ENCODE results near the gene POLDIP2. TPM values are rescaled to one million over a fixed set of nuclear protein-coding genes. Genes with fewer than 3 reads are reported as not detected.

POLDIP2 gene
- polyA plus RNA-seq, 5 donors, result 56.2 to 68.3 (median 58.9) TPM

DNA sequence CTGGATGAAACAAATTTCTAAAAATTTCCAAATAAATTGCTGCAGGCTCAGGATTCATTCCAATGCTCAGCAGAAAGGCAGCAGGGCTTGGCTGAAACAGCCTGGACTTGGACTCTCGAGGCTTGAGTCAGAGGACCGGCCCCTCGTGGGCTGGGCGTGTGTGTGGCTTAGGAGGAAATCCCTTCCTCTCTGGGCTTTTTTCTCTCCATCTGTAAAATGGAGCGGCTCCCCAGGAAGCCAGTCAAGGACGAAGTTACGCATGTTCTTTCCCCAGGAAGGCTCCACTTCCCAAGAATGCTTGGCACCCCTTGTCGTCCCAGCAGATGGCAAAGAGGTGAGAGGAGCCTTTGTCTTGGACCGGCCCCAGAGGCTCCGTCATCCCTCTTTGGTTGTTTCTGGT lies 35.2 kb upstream of the POLDIP2 start:
- DNase-seq, result no peak

DNA sequence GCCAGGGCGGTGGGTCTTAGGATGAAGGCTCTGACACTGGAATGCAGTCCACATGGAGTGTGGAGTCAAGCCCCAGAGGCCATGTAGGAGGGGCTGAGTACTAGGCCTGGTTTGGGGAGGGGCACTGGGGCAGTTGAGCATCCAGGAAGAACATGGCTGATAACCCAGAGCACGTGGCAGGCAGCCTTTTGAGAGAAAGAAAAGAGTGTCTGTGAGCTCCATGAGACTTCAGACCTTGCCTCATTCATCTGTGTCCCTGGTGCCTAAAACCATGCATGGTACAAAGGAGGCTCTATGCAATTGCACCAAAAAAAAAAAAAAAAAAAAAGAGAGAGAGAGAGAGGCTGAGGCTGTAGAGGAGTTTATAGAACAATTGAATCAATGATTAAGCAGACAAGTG lies 34.1 kb upstream of the POLDIP2 start:
- no peak for DNase-seq

DNA sequence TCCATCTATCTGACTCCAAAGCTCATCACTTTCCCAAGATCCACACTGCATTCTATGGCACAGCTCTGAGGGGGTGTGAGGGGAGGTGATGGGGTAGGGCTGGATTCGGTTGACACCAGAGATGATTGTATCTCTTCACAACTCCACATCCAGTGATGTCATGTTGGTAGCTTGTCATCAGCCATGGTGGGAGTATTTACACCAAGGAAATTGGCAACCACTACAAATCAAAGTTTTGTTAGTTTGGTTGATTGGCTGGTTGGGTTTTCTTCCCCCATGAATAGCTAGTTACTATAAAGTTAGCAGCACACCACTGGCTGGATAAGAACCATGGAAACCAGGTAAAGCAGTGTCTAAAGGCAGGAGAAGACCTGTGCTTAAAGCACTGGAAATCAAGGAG lies 33.7 kb upstream of the POLDIP2 start:
- no peak for DNase-seq

DNA sequence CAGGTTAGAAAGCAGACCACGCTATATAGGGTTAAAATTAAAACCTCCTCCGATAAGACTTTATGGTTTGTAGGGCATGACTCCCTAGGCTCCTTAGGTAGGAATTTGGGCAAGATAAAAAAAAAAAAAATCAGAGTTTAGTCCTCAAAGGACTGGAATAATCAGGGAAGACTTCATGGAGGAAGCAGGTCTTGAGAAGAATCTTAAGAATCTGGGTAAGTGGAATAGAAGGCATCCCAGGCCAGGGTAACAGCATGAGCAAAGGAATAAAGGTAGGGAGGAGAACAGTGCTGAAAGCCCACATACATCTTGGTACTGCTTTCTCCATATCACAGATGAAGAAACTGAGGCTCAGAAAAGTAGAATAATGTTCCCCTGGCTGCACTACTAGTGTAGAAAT lies 33.2 kb upstream of the POLDIP2 start:
- DNase-seq, result no peak

DNA sequence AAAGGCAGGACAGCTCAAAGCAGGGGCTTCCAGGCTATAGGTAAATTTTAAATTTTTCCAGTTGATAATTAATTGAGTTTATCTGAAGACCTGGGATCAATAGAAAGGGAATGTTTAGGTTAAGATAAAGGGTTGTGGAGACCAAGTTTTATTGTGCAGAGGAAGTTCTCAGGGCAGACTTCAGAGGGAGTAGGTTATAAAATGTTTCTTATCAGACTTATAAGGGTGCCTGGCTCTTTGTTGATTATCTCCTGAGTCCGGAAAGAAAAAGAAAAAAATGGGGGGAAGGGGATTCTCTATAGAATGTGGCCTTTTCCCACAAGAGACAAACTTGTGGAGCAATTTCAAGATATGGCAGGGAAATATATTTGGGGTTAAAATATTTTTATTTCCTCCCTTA lies 32.8 kb upstream of the POLDIP2 start:
- DNase-seq, result no peak

DNA sequence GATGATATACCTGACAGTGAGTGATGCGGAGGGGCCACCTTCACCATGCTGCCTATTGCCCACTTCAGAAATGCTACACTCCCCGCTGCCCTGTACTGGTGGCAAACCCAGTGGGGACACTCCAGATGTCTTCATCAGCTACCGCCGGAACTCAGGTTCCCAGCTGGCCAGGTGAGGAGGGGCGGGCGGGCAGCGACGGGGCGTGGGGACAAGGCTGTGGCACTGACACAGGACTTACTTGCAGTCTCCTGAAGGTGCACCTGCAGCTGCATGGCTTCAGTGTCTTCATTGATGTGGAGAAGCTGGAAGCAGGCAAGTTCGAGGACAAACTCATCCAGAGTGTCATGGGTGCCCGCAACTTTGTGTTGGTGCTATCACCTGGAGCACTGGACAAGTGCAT lies 30.8 kb upstream of the POLDIP2 start:
- DNase-seq, result no peak

DNA sequence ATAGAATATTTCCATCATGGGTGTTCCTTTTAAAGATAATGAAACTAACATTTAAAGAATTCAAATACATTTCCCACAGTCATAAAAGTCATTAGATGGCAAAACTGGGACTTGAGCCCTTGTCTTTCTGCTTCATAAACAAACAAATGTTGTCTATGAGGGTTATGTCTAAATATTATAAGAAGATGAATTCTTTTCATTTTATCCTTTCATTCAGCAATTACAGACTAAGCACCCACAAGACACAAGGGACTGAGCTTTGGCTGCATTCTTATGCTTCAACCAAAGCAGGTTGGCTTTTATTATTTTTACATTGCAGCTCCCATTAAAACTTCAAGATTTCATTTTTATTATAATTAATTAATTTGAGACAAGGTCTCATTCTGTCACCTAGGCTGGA lies 29.1 kb upstream of the POLDIP2 start:
- no peak for DNase-seq

DNA sequence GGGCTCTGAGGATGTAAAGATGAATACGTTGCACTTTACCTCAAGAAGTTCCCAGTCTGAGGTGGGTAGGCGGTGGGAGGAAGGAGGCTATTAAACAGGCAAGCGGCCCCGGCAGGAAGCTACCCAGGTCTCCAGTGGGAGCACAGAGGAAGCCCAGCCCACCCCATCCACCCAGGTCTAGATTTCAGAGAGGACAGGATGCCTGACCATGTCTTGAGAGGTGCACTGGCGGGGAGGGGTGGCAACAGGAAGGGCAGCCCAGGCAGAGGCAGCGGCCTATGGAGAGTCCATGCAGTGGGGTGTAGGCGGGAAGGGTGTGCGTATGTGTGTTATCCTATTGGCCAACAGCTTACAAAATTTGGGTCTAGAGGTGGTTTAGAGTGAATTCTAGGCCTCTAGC lies 28.1 kb upstream of the POLDIP2 start:
- DNase-seq, result no peak

DNA sequence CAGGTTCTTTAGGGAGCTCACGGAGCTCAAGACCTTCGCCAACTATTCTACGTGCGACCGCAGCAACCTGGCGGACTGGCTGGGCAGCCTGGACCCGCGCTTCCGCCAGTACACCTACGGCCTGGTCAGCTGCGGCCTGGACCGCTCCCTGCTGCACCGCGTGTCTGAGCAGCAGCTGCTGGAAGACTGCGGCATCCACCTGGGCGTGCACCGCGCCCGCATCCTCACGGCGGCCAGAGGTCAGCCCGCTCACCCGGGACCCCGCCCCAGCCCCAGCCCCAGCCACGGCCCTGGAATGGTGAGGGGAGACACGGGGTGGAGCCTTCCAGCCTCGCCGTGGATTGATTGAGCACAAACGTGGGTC lies 27.7 kb upstream of the POLDIP2 start:
- DNase-seq, result no peak

DNA sequence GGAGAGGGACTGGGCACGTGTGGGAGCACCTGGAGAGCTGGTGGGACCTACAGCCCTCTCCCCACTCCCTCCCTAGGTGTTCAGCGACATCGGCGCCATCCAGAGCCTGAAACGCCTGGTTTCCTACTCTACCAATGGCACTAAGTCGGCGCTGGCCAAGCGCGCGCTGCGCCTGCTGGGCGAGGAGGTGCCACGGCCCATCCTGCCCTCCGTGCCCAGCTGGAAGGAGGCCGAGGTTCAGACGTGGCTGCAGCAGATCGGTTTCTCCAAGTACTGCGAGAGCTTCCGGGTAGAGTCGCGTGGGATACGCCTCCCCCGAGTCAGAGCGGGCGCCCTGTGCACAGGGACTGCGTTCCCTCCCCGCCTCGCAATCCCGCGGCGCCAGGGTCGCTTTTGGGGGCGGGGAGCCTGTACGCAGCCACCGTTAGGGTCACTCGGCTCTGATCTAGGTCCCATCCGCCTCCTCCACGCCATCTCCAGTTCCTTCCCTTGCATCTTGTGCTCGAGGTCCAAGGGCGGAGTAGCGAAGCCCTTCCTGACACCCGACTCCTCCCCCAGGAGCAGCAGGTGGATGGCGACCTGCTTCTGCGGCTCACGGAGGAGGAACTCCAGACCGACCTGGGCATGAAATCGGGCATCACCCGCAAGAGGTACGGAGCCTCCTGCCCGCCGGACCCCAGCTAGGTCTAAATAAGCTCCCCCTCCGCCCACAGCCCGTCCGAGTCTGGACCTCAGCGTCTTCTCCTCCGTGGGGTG lies 27.1 kb upstream of the POLDIP2 start:
- DNase-seq, result peak in 1 of 2 donors; percentile 29

DNA sequence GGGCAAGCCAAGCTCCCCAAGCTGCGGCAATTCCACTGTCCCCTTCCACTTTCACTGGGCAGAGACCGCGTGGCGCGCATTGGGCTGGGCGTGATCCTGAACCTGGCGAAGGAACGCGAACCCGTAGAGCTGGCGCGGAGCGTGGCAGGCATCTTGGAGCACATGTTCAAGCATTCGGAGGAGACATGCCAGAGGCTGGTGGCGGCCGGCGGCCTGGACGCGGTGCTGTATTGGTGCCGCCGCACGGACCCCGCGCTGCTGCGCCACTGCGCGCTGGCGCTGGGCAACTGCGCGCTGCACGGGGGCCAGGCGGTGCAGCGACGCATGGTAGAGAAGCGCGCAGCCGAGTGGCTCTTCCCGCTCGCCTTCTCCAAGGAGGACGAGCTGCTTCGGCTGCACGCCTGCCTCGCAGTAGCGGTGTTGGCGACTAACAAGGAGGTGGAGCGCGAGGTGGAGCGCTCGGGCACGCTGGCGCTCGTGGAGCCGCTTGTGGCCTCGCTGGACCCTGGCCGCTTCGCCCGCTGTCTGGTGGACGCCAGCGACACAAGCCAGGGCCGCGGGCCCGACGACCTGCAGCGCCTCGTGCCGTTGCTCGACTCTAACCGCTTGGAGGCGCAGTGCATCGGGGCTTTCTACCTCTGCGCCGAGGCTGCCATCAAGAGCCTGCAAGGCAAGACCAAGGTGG lies 24.0 kb upstream of the POLDIP2 start:
- DNase-seq, result no peak

DNA sequence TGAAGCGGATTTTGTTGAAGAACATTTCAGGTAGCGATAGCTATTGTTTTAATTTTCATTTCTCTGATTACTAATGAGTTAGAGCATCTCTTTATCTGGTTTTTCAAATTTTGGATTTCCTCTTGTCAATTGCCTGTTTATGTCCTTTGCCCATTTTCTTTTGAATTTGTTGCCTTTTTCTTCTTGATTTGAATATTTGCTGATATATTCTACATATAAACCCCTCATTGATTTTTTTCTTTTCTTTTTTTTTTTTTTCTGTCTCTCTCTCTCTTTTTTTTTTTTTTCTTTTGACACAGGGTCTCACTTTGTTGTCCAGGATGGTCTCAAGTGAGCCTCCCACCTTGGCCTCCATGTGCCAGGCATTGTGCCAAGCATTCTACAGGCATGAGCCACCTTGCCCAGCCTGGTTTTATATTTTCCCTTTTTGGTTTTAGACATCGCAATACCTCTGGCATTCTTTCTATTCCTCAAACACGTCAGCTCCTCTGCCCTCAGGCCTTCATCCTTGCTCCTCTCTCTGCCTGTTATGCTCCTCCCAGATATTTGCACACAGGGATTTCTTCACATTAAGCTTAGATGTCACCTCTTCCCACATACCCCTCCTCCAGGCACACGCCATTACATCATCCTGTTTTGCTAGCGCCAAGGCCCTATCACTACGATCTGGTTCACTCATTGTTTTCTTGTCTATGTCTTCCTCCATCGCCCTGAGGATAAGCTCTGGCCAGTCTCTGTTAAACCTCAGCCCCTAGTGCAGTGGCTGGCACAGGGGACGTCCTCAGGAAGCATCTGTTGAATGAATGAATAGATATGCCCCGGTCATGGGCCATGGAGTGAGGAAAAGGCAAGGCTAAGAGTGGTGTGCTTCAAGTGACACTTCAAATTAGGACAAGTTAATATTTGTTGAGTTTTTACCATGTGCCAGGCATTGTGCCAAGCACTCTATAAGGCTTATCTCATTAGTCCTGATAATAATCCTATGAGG lies 22.8 kb upstream of the POLDIP2 start:
- DNase-seq, result no peak

DNA sequence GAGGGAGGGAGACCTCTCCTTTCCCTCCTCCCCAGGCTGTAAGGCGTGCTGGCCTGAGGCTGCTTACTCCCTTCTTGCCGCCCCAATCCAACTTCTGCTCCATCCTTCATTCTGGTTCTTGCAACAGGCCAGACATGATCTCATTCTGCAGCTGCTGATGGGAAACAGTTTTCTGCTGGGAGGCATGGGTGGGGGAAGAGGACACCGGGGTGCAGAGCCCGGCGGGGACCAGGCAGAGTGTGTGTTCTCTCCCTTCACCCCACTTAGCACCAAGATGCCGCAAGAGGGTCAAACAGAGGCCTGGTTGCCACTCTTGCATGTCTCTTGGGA lies 15.6 kb upstream of the POLDIP2 start:
- DNase-seq, result no peak

DNA sequence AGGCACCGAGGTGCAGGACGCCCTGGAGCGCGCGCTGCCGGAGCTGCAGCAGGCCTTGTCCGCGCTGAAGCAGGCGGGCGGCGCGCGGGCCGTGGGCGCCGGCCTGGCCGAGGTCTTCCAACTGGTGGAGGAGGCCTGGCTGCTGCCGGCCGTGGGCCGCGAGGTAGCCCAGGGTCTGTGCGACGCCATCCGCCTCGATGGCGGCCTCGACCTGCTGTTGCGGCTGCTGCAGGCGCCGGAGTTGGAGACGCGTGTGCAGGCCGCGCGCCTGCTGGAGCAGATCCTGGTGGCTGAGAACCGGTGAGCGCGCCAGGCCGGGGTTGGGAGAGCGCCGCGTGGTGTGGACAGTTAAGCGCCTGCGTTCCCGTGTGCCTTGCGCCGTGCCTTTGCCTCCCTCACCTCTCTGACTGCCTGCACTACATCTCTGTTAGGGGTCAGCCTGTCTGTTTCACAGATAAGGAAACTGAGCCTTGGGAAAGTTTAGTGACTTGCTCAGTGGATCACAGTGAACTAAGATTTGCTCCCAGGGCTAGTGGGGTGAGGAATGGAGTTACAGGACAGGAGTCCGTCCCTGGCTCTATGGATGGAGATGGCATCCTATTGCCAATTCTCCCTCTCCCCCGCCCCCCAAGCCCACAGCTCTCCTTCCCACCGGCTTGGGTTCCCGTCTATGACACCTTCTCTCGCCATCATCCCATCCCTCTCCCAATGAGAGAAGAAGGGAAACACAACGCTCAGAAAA lies 15.0 kb upstream of the POLDIP2 start:
- no peak for DNase-seq

DNA sequence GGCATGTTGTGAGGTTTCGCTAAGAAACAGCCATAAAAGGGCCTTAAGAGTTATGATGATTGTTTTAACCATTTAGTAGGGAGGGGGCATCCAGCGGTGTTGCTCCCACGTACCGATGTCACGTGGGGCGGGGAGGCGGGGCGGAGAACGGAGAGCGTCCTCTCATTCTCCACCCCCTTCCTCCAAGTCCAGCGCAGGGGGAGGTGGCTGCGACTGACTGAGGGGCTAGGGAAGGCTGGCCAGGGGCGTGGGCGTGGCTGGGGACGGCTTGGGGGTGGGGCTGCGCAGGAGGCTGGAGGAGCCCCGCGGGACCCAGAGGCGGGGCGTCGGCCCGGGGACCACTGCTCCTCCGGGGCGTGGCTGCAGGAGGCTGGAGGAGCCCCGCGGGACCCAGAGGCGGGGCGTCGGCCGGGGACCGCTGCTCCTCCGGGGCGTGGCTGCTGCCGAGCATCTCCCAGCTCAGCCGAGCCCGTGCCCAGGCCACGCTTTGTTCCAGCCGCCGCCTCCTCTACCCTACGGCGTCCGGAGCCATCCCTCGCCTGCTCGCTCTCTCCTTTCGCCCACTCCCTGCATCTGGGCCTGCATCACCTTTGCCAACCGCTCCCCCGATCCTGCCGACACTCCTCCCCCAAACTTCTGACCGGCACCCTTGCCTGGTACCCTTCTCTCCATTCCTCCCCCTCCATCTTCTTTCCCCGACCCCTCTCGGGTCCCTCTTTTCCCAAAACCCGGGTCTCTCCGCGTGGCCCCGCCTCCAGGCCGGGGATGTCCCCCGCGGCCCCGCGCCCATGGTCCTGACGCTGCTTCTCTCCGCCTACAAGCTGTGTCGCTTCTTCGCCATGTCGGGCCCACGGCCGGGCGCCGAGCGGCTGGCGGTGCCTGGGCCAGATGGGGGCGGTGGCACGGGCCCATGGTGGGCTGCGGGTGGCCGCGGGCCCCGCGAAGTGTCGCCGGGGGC lies 14.2 kb upstream of the POLDIP2 start, which contains the start of gene SARM1:
Gene SARM1, plus strand, starts transcription at position 450 of the 958 bp plus-strand sequence. Its CDS starts 339 bp downstream, at position 789.
- peak; percentile 90 to 91 for DNase-seq

DNA sequence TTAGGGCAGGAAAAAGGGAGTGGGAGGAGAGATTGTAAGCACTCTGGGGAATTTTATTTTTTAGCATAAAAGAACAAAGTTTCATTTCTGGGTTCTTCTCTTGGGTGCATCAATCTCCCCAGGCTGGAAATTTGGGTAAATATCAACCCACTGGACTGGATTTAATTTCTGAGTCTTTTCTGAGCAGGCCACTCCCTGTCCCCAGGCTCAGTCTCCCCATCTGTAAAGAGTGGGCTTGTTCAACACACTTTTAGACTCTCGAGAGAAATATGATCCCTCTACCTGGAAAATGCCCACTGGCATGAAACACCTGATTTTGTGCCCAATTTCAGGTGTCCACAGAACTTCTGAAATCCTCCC lies 13.4 kb upstream of the POLDIP2 start:
- DNase-seq, result no peak

DNA sequence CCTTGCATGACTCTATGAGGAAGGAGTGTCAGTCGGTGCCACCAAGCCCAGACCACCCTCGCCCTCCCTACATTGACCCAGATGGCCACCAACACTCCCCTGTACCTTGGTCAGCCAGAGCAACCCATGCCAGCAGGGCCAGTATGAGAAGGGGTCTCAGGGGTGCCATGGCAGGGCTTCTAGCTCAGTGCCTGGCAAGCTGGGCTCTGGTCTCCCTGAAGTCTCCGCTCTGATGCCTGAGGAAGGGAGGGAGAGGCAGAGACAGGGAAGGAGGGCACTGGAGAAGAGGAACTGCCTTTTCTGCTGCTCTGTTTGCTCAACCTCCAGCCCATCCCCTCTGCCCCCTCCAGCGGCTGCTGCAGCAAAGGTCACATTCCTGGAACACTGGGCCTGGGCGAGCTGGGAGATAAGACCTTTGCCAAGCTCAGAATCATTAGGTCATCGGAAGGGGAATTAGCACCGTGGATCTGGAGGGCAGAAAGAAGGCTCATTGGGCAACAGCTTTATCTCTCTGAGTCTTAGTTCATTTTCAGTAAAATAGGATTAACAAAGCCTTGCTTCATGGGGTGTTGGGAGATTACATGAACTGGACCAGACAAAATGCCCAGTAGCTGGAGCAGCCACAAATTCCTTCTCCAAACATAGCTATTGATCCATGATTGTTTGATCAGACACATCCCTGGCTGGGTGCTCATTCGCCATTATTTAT lies 12.9 kb upstream of the POLDIP2 start, which contains the start of gene VTN:
Gene VTN, minus strand, starts transcription at position 273 of the 709 bp plus-strand sequence. Its CDS starts 104 bp downstream, at position 169.
- DNase-seq, result no peak

DNA sequence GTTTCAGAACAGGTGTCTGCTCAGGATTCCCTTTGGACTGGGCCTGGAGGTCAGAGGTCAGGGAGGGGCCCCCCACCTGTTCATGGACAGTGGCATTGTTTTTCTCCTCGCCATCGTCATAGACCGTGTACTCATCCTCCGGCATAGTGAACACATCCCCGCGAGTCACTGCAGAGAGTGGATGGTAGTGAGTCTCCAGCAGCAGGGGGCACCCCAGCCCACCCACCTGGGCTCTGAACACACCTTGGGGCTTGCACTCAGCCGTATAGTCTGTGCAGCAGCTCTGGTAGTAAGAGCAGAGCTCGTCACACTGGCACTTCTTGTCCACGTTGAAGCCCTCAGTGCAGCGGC lies 12.3 kb upstream of the POLDIP2 start:
- no peak for DNase-seq

DNA sequence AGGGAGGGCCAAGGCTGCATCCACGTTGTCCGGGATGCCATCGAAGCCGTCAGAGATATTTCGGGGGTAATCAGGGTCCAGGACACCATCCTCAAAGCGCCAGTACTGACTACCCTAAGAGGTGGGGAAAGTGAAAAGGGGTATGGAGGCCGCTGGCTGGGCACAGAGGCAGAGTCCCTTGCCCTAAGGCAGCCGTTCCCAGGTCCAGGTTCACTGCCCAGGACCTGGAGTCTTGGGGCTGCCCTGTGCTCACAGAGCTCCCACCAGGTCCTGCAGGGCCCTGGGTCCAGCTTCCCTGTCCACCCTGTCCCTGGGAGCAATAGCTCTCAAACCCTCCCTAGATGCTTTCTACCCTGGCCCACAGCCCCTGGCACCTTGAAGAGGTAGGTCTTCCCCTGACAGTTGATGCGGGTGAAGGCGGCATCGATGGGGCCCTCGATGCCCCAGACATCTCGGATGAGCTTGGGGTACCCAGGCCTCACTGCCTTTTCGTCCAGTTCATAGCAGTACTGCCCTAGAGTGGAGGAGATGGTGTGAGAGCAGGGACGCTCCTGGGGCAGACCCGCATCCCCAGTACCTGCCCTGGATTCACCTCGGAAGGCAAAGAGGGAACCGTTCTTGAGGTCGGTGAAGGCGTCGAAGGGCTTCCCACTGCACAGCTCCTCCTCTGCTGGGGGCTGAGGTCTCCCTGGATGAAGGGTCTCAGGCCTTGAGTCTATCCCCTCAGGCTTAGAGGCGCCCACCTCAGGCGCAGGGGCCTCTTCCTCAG lies 11.8 kb upstream of the POLDIP2 start:
- DNase-seq, result no peak
